K562 (cell line): ENCODE results near the gene EFCAB8. TPM values are rescaled to one million over a fixed set of nuclear protein-coding genes. Genes with fewer than 3 reads are reported as not detected.

Experiments
- ATAC-seq: fragments of 200-7000 bp; cut with Tn5 transposase; 3 replicates; pipeline ENCODE4 v1.9.1; 2020; ENCODE audit warnings: moderate library complexity
- BruUV-seq: library from RNA; stranded (reverse); fragments of 400-500 nt; replicated peaks from 2 replicates; lab custom pipeline; 2021; lab: Mats Ljungman, UMichigan
- CTCF ChIA-PET: fragments of 300-600 bp; formaldehyde crosslinking; extraction: SDS; loops from one replicate; lab custom pipeline; 2021; ENCODE audit warnings: low intra/inter-chr PET ratio; lab: Yijun Ruan, JAX
- POLR2A ChIA-PET: fragments of 300-600, 350-650 bp; sonication (Branson Sonifier 250); formaldehyde crosslinking; extraction: SDS; loops from one replicate; lab custom pipeline; 2021; ENCODE audit warnings: antibody characterized with exemption, inconsistent platforms; lab: Yijun Ruan, JAX
- DNase-seq, 4 experiments: peaks; one replicate each; pipeline versions ENCODE4 v3.0.0 to v3.0.0-alpha.2; 2011 to 2018; ENCODE audit warnings: low spot score in 3 of 4, mixed read lengths in 3 of 4; ENCODE audit errors: extremely low read depth in 1 of 4
- FAIRE-seq: peaks from 2 replicates; lab custom pipeline; 2011; peaks lifted over from hg19 to GRCh38; lab: Jason Lieb, UNC
- H2AFZ ChIP-seq: 2 replicates; pipeline ENCODE4 v1.6.0; 2011; ENCODE audit warnings: low read depth, low read length, control low read depth, inconsistent platforms
- H3K27ac ChIP-seq: fragments of 200-600 bp; 3 replicates; pipeline ENCODE4 v1.8.0; 2011; ENCODE audit warnings: low read depth, mild to moderate bottlenecking, control low read depth, inconsistent platforms, low read length, moderate library complexity, mixed read lengths; ENCODE audit errors: extremely low read depth
- H3K27me3 ChIP-seq, 2 experiments: fragments of 300-600 bp in 1 of 2; 2 replicates in 1 of 2; 3 replicates in 1 of 2; pipeline versions ENCODE4 v1.6.0 to v1.8.0; 2011; ENCODE audit warnings: inconsistent platforms in 2 of 2, low read length in 2 of 2, mild to moderate bottlenecking in 1 of 2, mixed read lengths in 1 of 2, moderate library complexity in 1 of 2; ENCODE audit not compliant: control insufficient read depth in 2 of 2, insufficient read depth in 2 of 2
- H3K36me3 ChIP-seq: fragments of 300-600 bp; 3 replicates; pipeline ENCODE4 v1.8.0; 2011; ENCODE audit warnings: mild to moderate bottlenecking, low read length, inconsistent platforms; ENCODE audit not compliant: control insufficient read depth, insufficient read depth
- H3K4me1 ChIP-seq, 2 experiments: fragments of 200-600 bp in 1 of 2; replicated peaks in 1 of 2; 2 replicates in 1 of 2; 3 replicates in 1 of 2; pipeline versions ENCODE4 v1.5.1 to v1.8.0; 2011; ENCODE audit warnings: inconsistent platforms in 2 of 2, low read length in 2 of 2, mild to moderate bottlenecking in 1 of 2, mixed read lengths in 1 of 2, moderate library complexity in 1 of 2; ENCODE audit not compliant: control insufficient read depth in 2 of 2, insufficient read depth in 2 of 2
- H3K4me2 ChIP-seq: 2 replicates; pipeline ENCODE4 v1.6.1; 2011; ENCODE audit warnings: low read length, control low read depth, inconsistent platforms, mixed read lengths; ENCODE audit not compliant: insufficient read depth
- H3K4me3 ChIP-seq: fragments of 200-600 bp; sonication (generic), shearing (Covaris generic); 2 replicates; pipeline ENCODE4 v1.5.1; 2016; ENCODE audit warnings: control low read depth, inconsistent platforms
- H3K79me2 ChIP-seq: fragments of 200-600 bp; 3 replicates; pipeline ENCODE4 v1.8.0; 2011; ENCODE audit warnings: low read length, inconsistent platforms; ENCODE audit not compliant: control insufficient read depth, insufficient read depth
- H3K9ac ChIP-seq, 2 experiments: 2 replicates each; pipeline versions ENCODE4 v1.6.0 to v1.6.1; 2011; ENCODE audit warnings: low read depth in 2 of 2, low read length in 2 of 2, control low read depth in 1 of 2, inconsistent platforms in 1 of 2, mild to moderate bottlenecking in 1 of 2, mixed read lengths in 1 of 2; ENCODE audit not compliant: insufficient read depth in 1 of 2
- H3K9me1 ChIP-seq: one replicate; pipeline ENCODE4 v1.6.0; 2011; ENCODE audit warnings: inconsistent platforms, mild to moderate bottlenecking, low read length, moderate library complexity; ENCODE audit not compliant: control insufficient read depth, insufficient read depth
- H3K9me3 ChIP-seq: replicated peaks from 2 replicates; pipeline ENCODE4 v1.5.1; 2011; ENCODE audit warnings: low read depth, low read length, inconsistent platforms; ENCODE audit not compliant: control insufficient read depth, insufficient read depth
- H4K20me1 ChIP-seq: replicated peaks from 2 replicates; pipeline ENCODE4 v1.6.1; 2011; ENCODE audit warnings: low read length, inconsistent platforms, mixed read lengths; ENCODE audit not compliant: control insufficient read depth, insufficient read depth
- ARID3A ChIP-seq: IDR thresholded peaks from 2 replicates; pipeline ENCODE4 v1.6.1; 2012; ENCODE audit warnings: low read depth, low read length, improper control_type of control experiment, borderline replicate concordance
- ARNT ChIP-seq, 2 experiments: fragments of 450-650 bp; IDR thresholded peaks; 2 replicates each; pipeline ENCODE4 v1.6.1; 2016; ENCODE audit warnings: mild to moderate bottlenecking in 1 of 2
- BCL6 ChIP-seq: fragments of 250-450 bp; sonication (Bioruptor Pico); IDR thresholded peaks from 2 replicates; pipeline ENCODE4 v1.4.0; 2020
- BRD9 ChIP-seq: fragments of 450-650 bp; IDR thresholded peaks from 2 replicates; pipeline ENCODE4 v1.6.1; 2018; ENCODE audit warnings: low read depth; ENCODE audit not compliant: partially characterized antibody
- EP400 ChIP-seq: fragments of 450-650 bp; IDR thresholded peaks from 2 replicates; pipeline ENCODE4 v1.6.1; 2017; ENCODE audit warnings: antibody characterized with exemption, mild to moderate bottlenecking, moderate library complexity
- MBD2 ChIP-seq: sonication (generic); IDR thresholded peaks from 2 replicates; pipeline ENCODE4 v1.6.1; 2016; ENCODE audit warnings: low read depth, borderline replicate concordance
- MEF2D ChIP-seq: conservative IDR thresholded peaks from 2 replicates; pipeline ENCODE4 v1.6.1; 2016; ENCODE audit warnings: low read depth, missing genetic modification characterization, missing compliant biosample characterization
- RHOXF2B ChIP-seq: fragments of 250-450 bp; sonication (Bioruptor Pico); conservative IDR thresholded peaks from 2 replicates; pipeline ENCODE4 v1.5.1; 2021
- U2AF1 ChIP-seq: fragments of 200-400 bp; formaldehyde crosslinking; optimal IDR thresholded peaks from 2 replicates; pipeline ENCODE3; 2017; ENCODE audit warnings: mild to moderate bottlenecking, low read depth, low read length, moderate library complexity
- ZBTB1 ChIP-seq: sonication (generic); formaldehyde crosslinking; IDR thresholded peaks from 2 replicates; pipeline ENCODE4 v1.8.1; 2023; ENCODE audit warnings: missing genetic modification reagents, low read depth, mild to moderate bottlenecking, borderline replicate concordance
- ZNF41 ChIP-seq: fragments of 250-450 bp; sonication (Bioruptor Pico); conservative IDR thresholded peaks from 2 replicates; pipeline ENCODE4 v1.4.0; 2020; ENCODE audit warnings: mild to moderate bottlenecking
- ZNF431 ChIP-seq: sonication (generic); formaldehyde crosslinking; IDR thresholded peaks from 2 replicates; pipeline ENCODE4 v1.8.0; 2022; ENCODE audit warnings: mild to moderate bottlenecking, missing genetic modification reagents
- ZNF551 ChIP-seq: fragments of 250-450 bp; sonication (Bioruptor Pico); IDR thresholded peaks from 2 replicates; pipeline ENCODE4 v1.5.0; 2021; ENCODE audit warnings: mild to moderate bottlenecking, moderate library complexity
- WGBS: fragments of 100-300 bp; shearing (Covaris generic); methylation state at CpG from one replicate; pipeline ENCODE4 v1.1.6; 2016; ENCODE audit warnings: low coverage, mixed read lengths; ENCODE audit not compliant: insufficient coverage; ENCODE audit errors: missing lambda C conversion rate; 5-methylcytosine and 5-hydroxymethylcytosine counted together
- in situ Hi-C: fragments of 300-500 bp; cut with MboI; formaldehyde crosslinking; loops from 4 replicates; pipeline ENCODE4 v1.15.0; 2018; ENCODE audit warnings: inconsistent platforms, mixed read lengths
- intact Hi-C: fragments of 100-400 bp; cut with micrococcal nuclease; formaldehyde crosslinking; loops from 2 replicates; pipeline ENCODE4 v1.14.2; 2022
- polyA plus RNA-seq, 8 experiments: library from polyadenylated mRNA; depleted of rRNA in 4 of 8; stranded (reverse) in 5 of 8; unstranded in 3 of 8; fragments of >200 nt; fragmentation: Nextera tagmentation in 2 of 8; fragmentation: Illumina TruSeq in 1 of 8; extraction: Ambion mirVana in 2 of 8; extraction: Trizol in 1 of 8; gene quantifications; 2 replicates each; pipeline versions ENCODE4 v1.2.1 to v1.2.3, GENCODE V29; 2011 to 2014; ENCODE audit warnings: inconsistent platforms in 1 of 8, missing spikeins in 1 of 8
- total RNA-seq, 7 experiments: library from RNA; depleted of rRNA in 6 of 7; stranded (reverse); fragments of >200 nt in 6 of 7; fragmentation: Illumina TruSeq in 2 of 7; extraction: Trizol in 2 of 7; gene quantifications; 2 replicates each; pipeline versions ENCODE4 v1.2.1 to v1.2.3, GENCODE V29; 2011 to 2021; ENCODE audit warnings: low replicate concordance in 1 of 7

EFCAB8 gene
- total and polyA plus RNA-seq, 9 of the 15 experiments (the other 6 are each of a cell fraction or from before 2014, with no cell fraction given): 0.03 to 0.18 (median 0.11) TPM; not detected in 6

GRCh38 chr20:32832664-32833063 is 26.1 kb upstream of the EFCAB8 start:
- POLR2A ChIA-PET: interaction anchor here (1.5 to 5.0 kb wide), 2 partner anchors 11 to 12 kb away, joined by 4 to 23 read pairs; no protein-coding TSS in a partner anchor
- H2AFZ ChIP-seq: no peak overlapping the region
- no peak for ATAC-seq
- H3K4me3 ChIP-seq: no peak overlapping the region
- H3K36me3 ChIP-seq: peaks cover 88% of the 10 kb centered on the region
- no peaks in the 10 kb centered on the region for H3K9me1 ChIP-seq
- BruUV-seq: no TSS peak
- no peak overlapping the region for H3K4me2 ChIP-seq
- in situ Hi-C loops: no loop called here
- no peak for TF ChIP-seq ZNF431 (CRISPR knock-in tag)
- TF ChIP-seq MBD2: no peak
- no peak for TF ChIP-seq ZNF551 (CRISPR knock-in tag)
- TF ChIP-seq ARID3A: no peak
- no peak for TF ChIP-seq ARNT (IDR thresholded peaks at IDR 0.05)
- no peak for TF ChIP-seq RHOXF2B (CRISPR knock-in tag)
- no peak for TF ChIP-seq ZBTB1 (CRISPR knock-in tag)
- no peak for TF ChIP-seq BRD9
- TF ChIP-seq U2AF1: no peak
- TF ChIP-seq MEF2D (tag): no peak
- TF ChIP-seq BCL6: no peak
- no peak for TF ChIP-seq EP400
- TF ChIP-seq ZNF41: no peak
- TF ChIP-seq, all 486 proteins: peak for 0
- DNase-seq (no peak), FAIRE-seq (no peak)
- Histone ChIP-seq H3K9me3 (no peaks in the 10 kb centered on the region), H3K79me2 (peaks cover 70% of the 10 kb centered on the region), H3K27me3 (no peaks in the 10 kb centered on the region), H3K9ac (no peak overlapping the region), H3K27ac (no peak overlapping the region), H3K4me1 (no peaks in the 10 kb centered on the region), H4K20me1 (0 out of 2 replicates have a peak, but pooled peaks cover 5% of the 10 kb centered on the region)
- CTCF ChIA-PET: interaction anchor here (0.6 kb wide), 1 partner anchor 8 kb away, joined by 6 read pairs; no protein-coding TSS in a partner anchor
- intact Hi-C loops: no loop called here
- 96% methylated on average over 9 of the region's 11 CpGs for WGBS
